Lung (tissue), 12 donors: ENCODE data around the gene RFESD. TPM values are rescaled to one million over a fixed set of nuclear protein-coding genes. Genes with fewer than 3 reads are reported as not detected.

Source experiments
- ATAC-seq: fragments of 200-7000 bp; cut with Tn5 transposase; one replicate; pipeline ENCODE4 v1.9.1; 2020; ENCODE audit warnings: moderate number of reproducible peaks; ENCODE audit not compliant: insufficient read depth, low FRiP score
- DNase-seq, 3 donors: peaks; one replicate each; pipeline ENCODE4 v3.0.0-alpha.2; 2013 to 2017
- H3K27ac ChIP-seq, 2 donors: one replicate each; pipeline ENCODE4 v1.5.1; 2013; ENCODE audit warnings: mild to moderate bottlenecking in 2 of 2, moderate library complexity in 2 of 2, control low read depth in 1 of 2, inconsistent platforms in 1 of 2, low read depth in 1 of 2, low read length in 1 of 2
- H3K27me3 ChIP-seq, 3 donors: one replicate each; pipeline ENCODE4 v1.5.1; 2013; ENCODE audit warnings: low read length in 2 of 3; ENCODE audit not compliant: control insufficient read depth in 3 of 3, insufficient read depth in 3 of 3
- H3K36me3 ChIP-seq, 4 donors: one replicate each; pipeline ENCODE4 v1.5.1; 2013; ENCODE audit warnings: low read length in 4 of 4, mild to moderate bottlenecking in 1 of 4, moderate library complexity in 1 of 4; ENCODE audit not compliant: control insufficient read depth in 4 of 4, insufficient read depth in 4 of 4
- H3K4me1 ChIP-seq, 5 donors: one replicate each; pipeline ENCODE4 v1.5.1; 2013; ENCODE audit warnings: low read length in 5 of 5, mild to moderate bottlenecking in 2 of 5, moderate library complexity in 1 of 5; ENCODE audit not compliant: control insufficient read depth in 5 of 5, insufficient read depth in 5 of 5
- H3K4me3 ChIP-seq: one replicate; pipeline ENCODE4 v1.5.1; 2013; ENCODE audit warnings: mild to moderate bottlenecking, control low read depth, moderate library complexity
- H3K9ac ChIP-seq, 2 donors: one replicate each; pipeline ENCODE4 v1.5.1; 2013; ENCODE audit warnings: low read length in 2 of 2, control low read depth in 1 of 2; ENCODE audit not compliant: insufficient read depth in 1 of 2
- H3K9me3 ChIP-seq, 4 donors: one replicate each; pipeline ENCODE4 v1.5.1; 2013; ENCODE audit warnings: low read length in 3 of 4, mild to moderate bottlenecking in 1 of 4, moderate library complexity in 1 of 4; ENCODE audit not compliant: control insufficient read depth in 4 of 4, insufficient read depth in 3 of 4
- CTCF ChIP-seq: IDR thresholded peaks from 2 replicates; pipeline ENCODE4 v1.5.1; 2012; ENCODE audit warnings: mild to moderate bottlenecking; ENCODE audit errors: control extremely low read depth, extremely low read depth
- WGBS, 2 donors: extraction: QIAGEN DNeasy Blood & Tissue Kit; methylation state at CpG; one replicate each; pipeline ENCODE4 v1.1.7; 2013; 5-methylcytosine and 5-hydroxymethylcytosine counted together
- polyA plus RNA-seq, 2 donors: library from polyadenylated mRNA; stranded (reverse); fragments of 200-250 nt; gene quantifications; one replicate each; pipeline ENCODE4 v1.2.1, GENCODE V29; 2013
- total RNA-seq, 2 donors: library from RNA; depleted of rRNA in 1 of 2; stranded (reverse); fragments of >200 nt in 1 of 2; gene quantifications; one replicate each; pipeline ENCODE4 v1.2.1, GENCODE V29; 2014 to 2021
- donor health status: control.
- donor health status: control.
- donor health status: Bipolar disorder and iron deficiency.
- donor health status: healthy.
- donor health status: DM: yes; HTN: yes; CAD: no.

The RFESD gene
- total and polyA plus RNA-seq, 4 donors = 2.6 to 6.4 (median 3.6) TPM

- peaks cover 0 to 2% (median 0%) of the 10 kb centered on the region in 5 donors for H3K4me1 ChIP-seq
- H3K9ac ChIP-seq = no peak overlapping the region
- no peak overlapping the region for H3K4me3 ChIP-seq
- 97 to 99% methylated on average over 3 of the region's 3 CpGs for WGBS, 2 donors
- no peak for TF ChIP-seq CTCF
- H3K27ac ChIP-seq = no peak overlapping the region
- ATAC-seq (no peak), DNase-seq (no peak)
- peaks cover 0 to 5% (median 0%) of the 10 kb centered on the region in 4 donors for H3K36me3 ChIP-seq
- H3K27me3 ChIP-seq = no peaks in the 10 kb centered on the region
- H3K9me3 ChIP-seq = no peaks in the 10 kb centered on the region
Measured at GRCh38 chr5:95654196-95654595, 7.6 kb downstream of the RFESD start.

- H3K36me3 ChIP-seq = peaks cover 0 to 5% (median 0%) of the 10 kb centered on the region in 4 donors
- no peak for ATAC-seq
- no peak for TF ChIP-seq CTCF
- H3K9ac ChIP-seq = no peak overlapping the region
- peaks cover 0 to 2% (median 0%) of the 10 kb centered on the region in 5 donors for H3K4me1 ChIP-seq
- DNase-seq = no peak
- no peak overlapping the region for H3K27ac ChIP-seq
- H3K4me3 ChIP-seq = no peak overlapping the region
- WGBS, 2 donors = 76 to 88% methylated on average over 1 of the region's 1 CpG
- H3K9me3 ChIP-seq = no peaks in the 10 kb centered on the region
- H3K27me3 ChIP-seq = no peaks in the 10 kb centered on the region
Measured at GRCh38 chr5:95655575-95655974, 9.0 kb downstream of the RFESD start.

- Histone ChIP-seq H3K4me3 (no peak overlapping the region), H3K27me3 (no peaks in the 10 kb centered on the region), H3K9ac (no peak overlapping the region), H3K36me3 (no peaks in the 10 kb centered on the region), H3K9me3 (no peaks in the 10 kb centered on the region), H3K4me1 (peaks cover 0 to 5% (median 2%) of the 10 kb centered on the region in 5 donors), H3K27ac (no peak overlapping the region)
- ATAC-seq (no peak), DNase-seq (no peak)
- WGBS, 2 donors = 92 to 97% methylated on average over 2 of the region's 2 CpGs
- TF ChIP-seq CTCF = no peak
Measured at GRCh38 chr5:95660060-95660459, 13.5 kb downstream of the RFESD start.

GRCh38 chr5:95662946-95663345 is 16.4 kb downstream of the RFESD start:
- Histone ChIP-seq H3K27ac (no peak overlapping the region), H3K4me1 (peaks cover 0 to 5% (median 0%) of the 10 kb centered on the region in 5 donors), H3K27me3 (no peaks in the 10 kb centered on the region), H3K4me3 (no peak overlapping the region), H3K36me3 (no peaks in the 10 kb centered on the region), H3K9me3 (no peaks in the 10 kb centered on the region), H3K9ac (no peak overlapping the region)
- DNase-seq = no peak
- TF ChIP-seq CTCF = no peak
- no peak for ATAC-seq
